ENCODE results near the gene XYLT1.

Gene XYLT1

GRCh38 chr16:17159617-17160016 is 311.1 kb downstream of the XYLT1 start:
- H3K4me3 ChIP-seq (ENCODE audit: low read length) = no peak overlapping the region
- TF ChIP-seq CTCF (conservative IDR thresholded peaks at IDR 0.05; ENCODE audit: low read length) = no peak
- DNase-seq (ENCODE audit: low read depth) = no peak

GRCh38 chr16:17155936-17156335 is 314.8 kb downstream of the XYLT1 start:
- DNase-seq (ENCODE audit: low read depth) = no peak
- H3K4me3 ChIP-seq (ENCODE audit: low read length) = no peak overlapping the region
- TF ChIP-seq CTCF (conservative IDR thresholded peaks at IDR 0.05; ENCODE audit: low read length) = no peak

GRCh38 chr16:17155485-17155884 is 315.3 kb downstream of the XYLT1 start:
- no peak for DNase-seq (ENCODE audit: low read depth)
- H3K4me3 ChIP-seq (ENCODE audit: low read length) = no peak overlapping the region
- TF ChIP-seq CTCF (conservative IDR thresholded peaks at IDR 0.05; ENCODE audit: low read length) = no peak

GRCh38 chr16:17154981-17155380 is 315.8 kb downstream of the XYLT1 start:
- H3K4me3 ChIP-seq (ENCODE audit: low read length) = no peak overlapping the region
- DNase-seq (ENCODE audit: low read depth) = no peak
- no peak for TF ChIP-seq CTCF (conservative IDR thresholded peaks at IDR 0.05; ENCODE audit: low read length)

GRCh38 chr16:17152311-17152710 is 318.4 kb downstream of the XYLT1 start:
- no peak overlapping the region for H3K4me3 ChIP-seq (ENCODE audit: low read length)
- TF ChIP-seq CTCF (conservative IDR thresholded peaks at IDR 0.05; ENCODE audit: low read length) = no peak
- no peak for DNase-seq (ENCODE audit: low read depth)

GRCh38 chr16:17151335-17151734 is 319.4 kb downstream of the XYLT1 start:
- TF ChIP-seq CTCF (conservative IDR thresholded peaks at IDR 0.05; ENCODE audit: low read length) = no peak
- no peak for DNase-seq (ENCODE audit: low read depth)
- H3K4me3 ChIP-seq (ENCODE audit: low read length) = no peak overlapping the region

- H3K4me3 ChIP-seq (ENCODE audit: low read length) = no peak overlapping the region
- DNase-seq (ENCODE audit: low read depth) = no peak
- TF ChIP-seq CTCF (conservative IDR thresholded peaks at IDR 0.05; ENCODE audit: low read length) = no peak
Measured at GRCh38 chr16:17149904-17150483, 320.8 kb downstream of the XYLT1 start.
